ENCODE measurements around the gene VILL. TPM values are rescaled to one million over a fixed set of nuclear protein-coding genes. Genes with fewer than 3 reads are reported as not detected.

Gene VILL
- total and polyA plus RNA-seq, 2 donors (not counting 3 experiments of a cell fraction or from before 2014, with no cell fraction given): 9.0 to 10.0 TPM

GRCh38 chr3:38046821-38047220, 56.2 kb downstream of the VILL start:
- no peak overlapping the region for H3K4me2 ChIP-seq (ENCODE audit: insufficient read depth, low read length)
- CTCF ChIA-PET: no interaction called here

GRCh38 chr3:38047896-38048295, 57.3 kb downstream of the VILL start:
- intact Hi-C loops (cut with micrococcal nuclease): no loop called here
- H4K20me1 ChIP-seq (replicated peaks; ENCODE audit: control insufficient read depth, extremely low read depth, insufficient read depth, low read length): no peaks in the 10 kb centered on the region
- POLR2A ChIA-PET: no interaction called here

More at GRCh38 chr3:38046821-38047220, 56.2 kb downstream of the VILL start:
- POLR2A ChIA-PET: no interaction called here
- H3K9ac ChIP-seq (replicated peaks; ENCODE audit: extremely low read depth, insufficient read depth, low read length): no peak overlapping the region
- H3K4me3 ChIP-seq (replicated peaks in 1 of 3; ENCODE audit: insufficient read depth in 1 of 3, low read depth in 1 of 3, low read length in 3 of 3): no peak overlapping the region
- intact Hi-C loops (cut with micrococcal nuclease) (no loop called here), dilution Hi-C loops (cut with MboI; ENCODE audit: extremely low pct_ligation_motif_present, low sequenced_read_pairs) (no loop called here)
- no peak overlapping the region for H2AFZ ChIP-seq (ENCODE audit: low read depth, low read length)
- no peaks in the 10 kb centered on the region for H3K4me1 ChIP-seq (ENCODE audit: control insufficient read depth, extremely low read depth, insufficient read depth, low read length)
- peaks cover 5 to 17% of the 10 kb centered on the region in 2 experiments for H3K27me3 ChIP-seq (ENCODE audit: control insufficient read depth in 2 of 2, insufficient read depth in 2 of 2, low read length in 2 of 2)
- H3K79me2 ChIP-seq (ENCODE audit: control insufficient read depth, insufficient read depth, low read length): no peaks in the 10 kb centered on the region
- no peak overlapping the region for H3K27ac ChIP-seq (ENCODE audit: insufficient read depth, low read depth, low read length)
- DNase-seq (ENCODE audit: low read depth, low spot score): no peak
- no peaks in the 10 kb centered on the region for H4K20me1 ChIP-seq (replicated peaks; ENCODE audit: control insufficient read depth, extremely low read depth, insufficient read depth, low read length)
- H3K36me3 ChIP-seq (ENCODE audit: control insufficient read depth in 2 of 2, extremely low read depth in 1 of 2, insufficient read depth in 2 of 2, low read length in 2 of 2): no peaks in the 10 kb centered on the region
- TF ChIP-seq EZH2 (IDR thresholded peaks at IDR 0.05; ENCODE audit: borderline replicate concordance, low read depth, low read length, severe bottlenecking) (no peak), POLR2AphosphoS5 (IDR thresholded peaks at IDR 0.05; ENCODE audit: insufficient read depth, low read depth, low read length) (no peak)
- FAIRE-seq: no peak
- H3K9me3 ChIP-seq (replicated peaks; ENCODE audit: control insufficient read depth, insufficient read depth, low read length): no peaks in the 10 kb centered on the region
- no peaks in the 10 kb centered on the region for H3K9me1 ChIP-seq (replicated peaks; ENCODE audit: control insufficient read depth, extremely low read depth, insufficient read depth, low read length)
- BruUV-seq (replicated peaks): no TSS peak

More at GRCh38 chr3:38047896-38048295, 57.3 kb downstream of the VILL start:
- no TSS peak for BruUV-seq (replicated peaks)
- Histone ChIP-seq H3K4me3 (replicated peaks in 1 of 3; ENCODE audit: insufficient read depth in 1 of 3, low read depth in 1 of 3, low read length in 3 of 3) (no peak overlapping the region), H3K9me1 (replicated peaks; ENCODE audit: control insufficient read depth, extremely low read depth, insufficient read depth, low read length) (no peaks in the 10 kb centered on the region), H3K4me1 (ENCODE audit: control insufficient read depth, extremely low read depth, insufficient read depth, low read length) (no peaks in the 10 kb centered on the region), H2AFZ (ENCODE audit: low read depth, low read length) (no peak overlapping the region), H3K36me3 (ENCODE audit: control insufficient read depth in 2 of 2, extremely low read depth in 1 of 2, insufficient read depth in 2 of 2, low read length in 2 of 2) (no peaks in the 10 kb centered on the region), H3K4me2 (ENCODE audit: insufficient read depth, low read length) (no peak overlapping the region), H3K9me3 (replicated peaks; ENCODE audit: control insufficient read depth, insufficient read depth, low read length) (no peaks in the 10 kb centered on the region), H3K27me3 (ENCODE audit: control insufficient read depth in 2 of 2, insufficient read depth in 2 of 2, low read length in 2 of 2) (peaks cover 5 to 17% of the 10 kb centered on the region in 2 experiments), H3K79me2 (ENCODE audit: control insufficient read depth, insufficient read depth, low read length) (no peaks in the 10 kb centered on the region), H3K27ac (ENCODE audit: insufficient read depth, low read depth, low read length) (no peak overlapping the region), H3K9ac (replicated peaks; ENCODE audit: extremely low read depth, insufficient read depth, low read length) (no peak overlapping the region)
- FAIRE-seq (no peak), DNase-seq (ENCODE audit: low read depth, low spot score) (no peak)
- CTCF ChIA-PET: no interaction called here
- no peak for TF ChIP-seq GATA2 (IDR thresholded peaks at IDR 0.05; ENCODE audit: insufficient read depth, insufficient read length, low read depth, low read length)
- no peak for TF ChIP-seq FOS (IDR thresholded peaks at IDR 0.05; ENCODE audit: borderline replicate concordance, insufficient read depth, low read length)
- TF ChIP-seq CTCF (IDR thresholded peaks at IDR 0.05; ENCODE audit: extremely low read depth in 1 of 2, insufficient read depth in 1 of 2, low read depth in 1 of 2, low read length in 2 of 2): no peak
- no peak for TF ChIP-seq MAX (IDR thresholded peaks at IDR 0.05; ENCODE audit: insufficient read depth, insufficient read length)
- no peak for TF ChIP-seq JUN (IDR thresholded peaks at IDR 0.05; ENCODE audit: borderline replicate concordance, insufficient read depth, insufficient read length, low read depth)
- TF ChIP-seq MYC (IDR thresholded peaks at IDR 0.05; ENCODE audit: low read depth, low read length): no peak
- no peak for TF ChIP-seq EZH2 (IDR thresholded peaks at IDR 0.05; ENCODE audit: borderline replicate concordance, low read depth, low read length, severe bottlenecking)
- dilution Hi-C loops (cut with MboI; ENCODE audit: extremely low pct_ligation_motif_present, low sequenced_read_pairs): no loop called here
